ENCODE data around the gene RIC8A.

Gene RIC8A

DNA sequence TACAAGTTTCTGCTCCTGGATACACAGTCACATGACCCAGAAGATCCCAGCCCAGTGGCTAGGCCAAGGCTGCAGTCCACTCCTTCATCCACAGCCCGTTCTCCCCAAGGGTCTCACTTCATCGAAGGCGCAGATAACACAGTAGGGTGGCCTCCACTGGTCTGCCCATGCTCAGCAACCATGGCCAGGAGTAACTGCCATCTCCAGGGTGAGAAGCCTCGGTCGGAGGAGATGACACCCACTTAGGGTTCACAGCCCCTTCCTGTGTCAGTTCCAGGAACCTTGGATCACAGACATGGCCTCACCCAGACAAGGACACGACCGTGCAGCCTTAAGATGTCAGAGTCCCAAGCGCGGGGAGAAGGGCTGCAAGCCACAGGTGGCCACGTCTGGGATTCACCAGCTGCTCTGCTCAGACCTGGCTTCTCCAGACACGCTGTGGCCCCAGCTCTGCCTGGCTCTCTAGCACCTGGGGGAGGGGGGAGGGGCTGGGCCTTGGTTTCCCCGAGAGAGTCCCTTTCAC lies 2.9 kb upstream of the RIC8A start:
- DNase-seq, result no peak

DNA sequence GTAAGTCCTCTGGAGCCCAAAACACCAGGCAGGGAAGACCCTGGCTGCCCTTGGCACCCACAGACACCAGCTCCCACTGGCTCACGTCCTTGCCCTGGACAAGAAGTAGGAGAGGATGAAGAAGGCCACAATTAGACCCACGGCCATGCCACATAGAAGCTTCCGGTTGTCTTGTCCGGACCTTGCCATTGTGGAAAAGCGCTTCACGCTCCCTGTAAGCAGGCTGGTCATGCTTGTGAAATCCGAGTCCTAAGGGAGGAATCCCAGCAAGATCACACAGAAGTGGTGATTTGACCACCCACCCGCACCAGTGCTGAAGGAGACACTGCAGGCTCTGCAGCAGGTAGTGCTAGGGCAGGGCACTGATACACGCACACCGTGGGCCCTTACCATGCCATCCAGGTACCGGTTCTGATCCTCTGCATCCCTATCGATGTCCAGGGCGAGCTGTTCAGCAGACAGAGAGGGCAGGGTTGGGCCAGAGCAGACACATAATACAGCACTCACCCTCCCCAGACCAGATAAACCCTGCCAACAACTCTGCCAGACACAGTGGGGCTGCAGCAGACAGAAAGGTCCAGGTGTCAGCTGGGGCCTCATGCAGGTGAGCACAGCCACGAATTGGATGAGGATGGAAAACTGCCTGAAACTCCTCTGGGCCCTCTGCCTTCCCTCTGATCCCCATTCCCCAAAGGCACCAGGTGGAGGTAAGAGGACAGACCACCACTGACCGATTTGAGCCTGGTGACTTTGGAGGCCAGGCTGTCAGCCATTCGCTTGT lies 2.1 kb upstream of the RIC8A start:
- DNase-seq, result no peak

DNA sequence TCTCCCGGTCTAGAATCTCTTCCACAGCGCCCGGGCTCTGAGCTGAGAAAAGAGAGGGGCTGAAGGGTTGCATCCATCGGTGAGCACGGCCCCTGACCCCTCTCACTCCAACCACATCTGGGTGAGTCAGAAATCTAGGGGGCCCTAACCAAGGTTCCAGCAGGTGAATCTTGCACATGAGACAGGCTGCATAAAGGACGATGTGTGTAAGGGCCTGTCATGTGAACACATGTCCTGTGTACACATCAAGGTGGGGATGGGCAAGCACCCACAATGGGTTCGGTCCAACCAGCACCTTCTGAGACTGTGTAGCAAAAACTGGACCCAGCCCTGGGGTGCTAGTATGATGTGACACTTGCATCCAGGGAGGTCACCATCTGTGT lies 1.5 kb upstream of the RIC8A start:
- no peak for DNase-seq

DNA sequence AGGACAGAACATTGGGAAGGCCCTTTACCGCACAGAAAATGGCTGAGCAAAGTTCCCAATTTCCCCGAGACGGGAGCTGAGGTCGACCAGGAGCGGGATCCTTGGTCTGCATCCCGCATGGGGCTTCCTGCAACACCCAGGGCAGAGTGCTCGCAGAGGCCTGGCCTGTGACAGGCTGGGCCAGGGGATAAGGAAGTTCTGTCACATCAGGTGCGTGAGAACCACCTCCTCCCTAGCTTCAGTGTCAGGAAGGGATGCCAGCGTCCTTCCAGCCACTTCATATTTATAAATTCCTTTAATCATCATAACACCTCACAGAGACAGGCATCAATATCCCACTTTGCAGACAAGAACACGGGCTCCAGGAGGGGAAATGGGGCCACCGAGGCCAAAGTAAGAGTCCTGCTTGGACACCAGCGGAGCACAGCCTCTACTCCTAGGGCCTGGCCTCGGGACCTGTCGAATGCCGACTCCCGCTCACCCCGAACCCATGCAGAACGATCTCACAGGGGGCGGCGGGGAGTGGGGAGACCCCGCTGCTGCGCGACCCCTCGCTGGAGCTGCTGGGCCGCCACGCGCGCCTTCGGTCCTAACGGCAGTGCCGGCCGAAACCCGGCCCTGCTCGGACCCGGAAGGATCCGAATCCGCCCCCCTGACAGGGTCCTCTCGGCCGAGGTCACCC lies 841 bp upstream of the RIC8A start:
- no peak for DNase-seq

DNA sequence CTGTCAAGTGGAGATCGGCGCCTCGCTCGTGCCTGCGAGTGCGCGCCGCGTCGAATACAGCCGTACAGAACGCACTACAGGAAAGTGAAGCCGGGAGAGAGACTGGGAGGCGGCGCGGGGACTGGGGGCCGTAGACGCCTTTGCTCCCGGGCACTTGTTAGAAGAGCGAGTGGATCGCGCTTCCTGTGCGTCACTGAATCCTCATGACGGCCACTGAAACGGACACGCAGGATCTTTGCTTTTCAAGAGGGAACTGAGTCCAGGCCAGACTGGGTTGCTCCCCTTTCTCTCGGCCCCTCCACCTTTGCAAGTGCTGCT lies 314 bp downstream of the RIC8A start:
- DNase-seq, result no peak

DNA sequence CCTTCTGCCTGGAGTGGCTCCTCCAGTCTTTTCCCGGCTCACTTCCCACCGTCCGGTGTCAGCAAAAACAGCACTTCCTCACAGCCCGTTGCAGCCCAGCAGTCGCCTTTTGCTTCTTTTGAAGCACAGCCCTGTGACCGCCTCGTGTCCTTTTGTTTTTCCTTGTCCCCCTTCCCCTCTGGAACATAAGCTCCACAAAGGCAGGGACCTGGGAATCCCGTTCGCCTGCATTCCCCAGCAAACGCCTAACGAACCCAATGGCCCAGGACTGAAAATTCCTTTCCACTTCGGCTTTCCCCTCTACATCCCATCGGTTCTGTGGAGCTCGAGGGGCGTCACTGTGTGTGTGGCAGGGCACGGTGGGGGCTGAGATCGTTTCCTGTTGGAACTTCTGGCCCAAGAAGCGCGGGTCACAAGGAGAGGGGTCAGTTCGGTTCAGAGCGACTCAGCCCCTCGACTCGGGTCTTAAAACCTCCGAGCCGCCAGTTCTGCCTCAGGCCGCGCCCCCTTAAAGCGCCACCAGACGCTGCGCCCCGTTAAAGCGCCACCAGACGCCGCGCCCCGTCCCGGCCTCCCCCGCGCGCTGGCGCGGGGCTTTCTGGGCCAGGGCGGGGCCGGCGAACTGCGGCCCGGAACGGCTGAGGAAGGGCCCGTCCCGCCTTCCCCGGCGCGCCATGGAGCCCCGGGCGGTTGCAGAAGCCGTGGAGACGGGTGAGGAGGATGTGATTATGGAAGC lies 841 bp downstream of the RIC8A start:
- DNase-seq, result peak; percentile 78

DNA sequence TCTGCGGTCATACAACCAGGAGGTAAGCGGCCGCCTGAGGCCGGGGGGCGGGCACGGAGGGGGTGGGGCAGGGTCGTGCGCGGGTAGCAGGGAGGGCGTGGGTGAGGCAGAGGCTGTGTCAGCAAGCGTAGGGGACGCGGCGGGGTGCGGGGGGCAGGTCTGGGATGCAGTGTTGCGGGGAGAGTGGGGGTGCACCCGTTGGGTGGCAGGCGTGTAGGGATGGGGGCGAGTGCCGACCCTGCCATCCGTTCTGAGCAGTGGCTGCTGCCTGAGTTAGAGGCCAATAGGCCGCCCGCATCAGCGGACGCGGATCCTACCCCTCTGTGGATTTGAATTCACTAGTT lies 1.4 kb downstream of the RIC8A start:
- no peak for DNase-seq

GRCh38 chr11:209275-210121 lies 2.0 kb downstream of the RIC8A start:
- no peak for DNase-seq

GRCh38 chr11:210122-210802 lies 2.8 kb downstream of the RIC8A start:
- DNase-seq, result no peak

- DNase-seq, result no peak
Observed at GRCh38 chr11:210803-211180, 3.3 kb downstream of the RIC8A start.

DNA sequence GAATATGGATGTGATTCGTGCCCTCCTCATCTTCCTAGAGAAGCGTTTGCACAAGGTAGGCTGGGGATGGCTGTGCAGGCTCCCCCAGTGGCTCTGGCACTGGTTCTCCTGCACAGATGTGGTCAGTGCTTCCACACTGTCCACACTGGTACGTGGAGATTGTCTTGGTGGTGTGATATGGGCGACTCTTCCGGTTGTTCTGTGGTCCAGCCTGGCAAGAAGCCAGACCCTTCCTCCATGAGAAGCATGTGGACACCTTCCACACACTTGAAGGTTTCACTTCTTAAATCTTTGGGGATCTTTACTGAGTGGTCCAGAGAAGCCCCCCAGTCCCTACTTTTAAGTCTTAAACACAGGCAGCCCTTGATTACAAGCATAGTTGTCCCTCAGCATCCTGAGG lies 3.8 kb downstream of the RIC8A start:
- DNase-seq, result no peak

DNA sequence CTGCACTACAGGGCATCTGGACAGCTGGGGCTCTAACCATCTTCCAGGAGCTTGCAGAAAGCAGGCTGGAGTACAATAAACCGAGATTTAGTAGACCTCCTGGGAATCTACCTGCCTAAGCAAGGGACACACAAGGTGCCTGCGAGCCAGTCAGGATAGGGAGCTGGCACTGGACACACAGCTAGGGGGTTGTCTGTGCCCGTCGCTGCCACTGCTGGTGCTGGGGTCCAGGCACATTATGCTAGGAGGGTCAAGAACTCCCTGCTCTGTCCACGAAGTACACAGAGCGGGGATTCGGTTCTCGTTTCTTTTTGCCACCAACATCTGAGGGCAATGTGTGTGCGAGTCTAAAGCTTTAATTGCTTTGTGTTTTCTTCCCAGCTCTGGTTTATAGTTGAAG lies 4.2 kb downstream of the RIC8A start:
- no peak for DNase-seq

DNA sequence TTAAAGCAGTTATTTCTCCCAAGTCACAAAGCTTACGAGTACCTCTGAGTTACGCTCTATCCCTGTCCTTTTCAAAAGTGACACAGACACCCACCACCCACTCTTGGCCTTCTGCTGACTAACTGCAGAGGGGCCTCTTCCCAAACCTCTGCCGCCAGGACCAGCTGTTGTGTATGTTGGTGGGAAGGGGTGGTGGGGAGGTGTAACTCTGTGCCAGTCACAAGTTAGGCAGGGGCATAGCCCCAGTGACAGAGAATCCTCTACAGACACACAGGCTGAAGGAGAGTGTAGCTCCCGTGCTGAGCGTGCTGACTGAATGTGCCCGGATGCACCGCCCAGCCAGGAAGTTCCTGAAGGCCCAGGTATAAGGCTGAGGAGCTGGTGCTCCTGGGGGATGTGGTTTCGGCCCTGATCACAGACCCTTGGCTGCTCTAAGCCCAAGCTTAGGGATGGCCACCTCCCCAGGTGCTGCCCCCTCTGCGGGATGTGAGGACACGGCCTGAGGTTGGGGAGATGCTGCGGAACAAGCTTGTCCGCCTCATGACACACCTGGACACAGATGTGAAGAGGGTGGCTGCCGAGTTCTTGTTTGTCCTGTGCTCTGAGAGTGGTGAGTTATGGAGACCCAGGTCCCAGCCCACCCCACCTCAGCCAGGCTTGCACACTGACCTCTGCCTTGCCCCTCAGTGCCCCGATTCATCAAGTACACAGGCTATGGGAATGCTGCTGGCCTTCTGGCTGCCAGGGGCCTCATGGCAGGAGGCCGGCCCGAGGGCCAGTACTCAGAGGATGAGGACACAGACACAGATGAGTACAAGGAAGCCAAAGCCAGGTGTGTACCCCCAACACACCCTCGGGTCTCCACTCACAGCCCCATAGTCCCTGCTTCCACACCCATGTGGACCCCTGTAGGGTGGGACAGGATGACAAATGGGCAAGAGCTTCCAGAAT lies 4.9 kb downstream of the RIC8A start:
- DNase-seq, result no peak

GRCh38 chr11:213111-213510 lies 5.6 kb downstream of the RIC8A start:
- DNase-seq, result no peak

DNA sequence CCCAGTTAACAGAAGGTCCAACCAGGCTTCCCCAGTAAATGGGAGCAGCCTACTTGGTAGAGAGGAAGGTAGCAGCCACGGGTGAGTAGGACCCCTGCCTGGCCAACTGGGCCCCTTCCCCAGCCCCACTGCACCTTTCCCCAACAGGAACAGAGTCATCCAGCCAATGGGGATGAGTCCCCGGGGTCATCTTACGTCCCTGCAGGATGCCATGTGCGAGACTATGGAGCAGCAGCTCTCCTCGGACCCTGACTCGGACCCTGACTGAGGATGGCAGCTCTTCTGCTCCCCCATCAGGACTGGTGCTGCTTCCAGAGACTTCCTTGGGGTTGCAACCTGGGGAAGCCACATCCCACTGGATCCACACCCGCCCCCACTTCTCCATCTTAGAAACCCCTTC lies 6.6 kb downstream of the RIC8A start:
- no peak for DNase-seq

- no peak for DNase-seq
Observed at GRCh38 chr11:215581-216037, 8.1 kb downstream of the RIC8A start.

GRCh38 chr11:216081-216974 lies 8.8 kb downstream of the RIC8A start:
- DNase-seq, result no peak

DNA sequence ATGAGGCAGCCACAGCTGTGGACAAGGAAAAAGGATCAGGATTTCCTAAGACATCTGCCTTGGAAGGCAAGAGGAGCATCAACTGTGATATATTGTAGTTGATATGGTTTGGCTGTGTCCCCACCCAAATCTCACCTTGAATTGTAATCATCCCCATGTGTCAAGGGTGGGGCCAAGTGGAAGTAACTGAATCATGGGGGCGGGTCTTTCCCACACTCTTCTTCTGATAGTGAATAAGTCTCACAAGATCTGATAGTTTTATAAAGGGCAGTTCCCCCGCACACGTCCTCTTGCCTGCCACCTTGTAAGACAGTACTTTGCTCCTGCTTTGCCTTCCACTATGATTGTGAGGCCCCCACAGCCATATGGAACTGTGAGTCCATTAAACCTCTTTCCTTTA lies 10.2 kb downstream of the RIC8A start:
- DNase-seq, result no peak

DNA sequence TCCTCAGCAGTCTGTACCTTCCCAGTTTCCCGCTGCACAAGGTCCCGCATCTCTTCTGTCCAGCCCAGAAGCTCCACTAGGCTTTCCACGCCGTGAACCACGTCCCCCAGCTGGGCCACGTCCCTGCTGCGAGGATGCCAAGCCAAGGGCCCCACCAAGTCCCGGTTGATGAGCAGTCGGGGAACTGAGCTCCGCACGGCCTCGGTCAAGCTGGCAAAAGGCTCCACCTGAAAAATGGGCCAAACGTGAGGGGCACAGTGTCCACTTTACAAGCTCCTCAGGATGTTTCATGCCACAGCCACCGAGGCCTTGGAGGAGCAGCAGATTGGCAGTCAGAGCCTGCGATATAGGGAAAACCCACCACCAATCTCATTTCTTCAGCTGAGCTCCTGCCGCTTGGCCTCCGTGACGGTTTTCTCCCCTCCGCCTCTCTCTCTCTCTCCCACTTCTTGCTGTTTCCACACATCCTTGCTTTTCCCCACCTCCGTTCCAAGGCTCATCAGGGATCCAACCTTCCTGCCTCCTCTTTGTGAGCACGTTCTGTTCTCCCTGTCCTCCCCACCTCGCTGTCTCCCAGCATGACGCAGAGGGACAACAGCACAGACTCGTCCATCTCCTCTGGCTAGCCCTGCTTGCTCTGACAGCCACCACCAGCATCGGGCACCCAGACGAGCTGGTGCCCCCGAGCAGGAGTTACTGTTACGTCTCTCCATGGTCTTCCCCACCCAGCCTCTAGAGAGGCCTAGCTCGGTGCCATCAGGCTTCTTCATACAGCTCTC lies 11.5 kb downstream of the RIC8A start:
- no peak for DNase-seq
